ENCODE results near the gene USP8.

GRCh38 chr15:50501815-50502214 lies 77.6 kb downstream of the USP8 start:
- no peak for TF ChIP-seq CTCF (conservative IDR thresholded peaks at IDR 0.05; ENCODE audit: low read depth, low read length)
- TF ChIP-seq EZH2 (IDR thresholded peaks at IDR 0.05; ENCODE audit: borderline replicate concordance, low read depth, low read length, poor library complexity, severe bottlenecking): no peak

All from A673 (cell line).